ENCODE measurements around the gene CLDN24.

CLDN24 gene

DNA sequence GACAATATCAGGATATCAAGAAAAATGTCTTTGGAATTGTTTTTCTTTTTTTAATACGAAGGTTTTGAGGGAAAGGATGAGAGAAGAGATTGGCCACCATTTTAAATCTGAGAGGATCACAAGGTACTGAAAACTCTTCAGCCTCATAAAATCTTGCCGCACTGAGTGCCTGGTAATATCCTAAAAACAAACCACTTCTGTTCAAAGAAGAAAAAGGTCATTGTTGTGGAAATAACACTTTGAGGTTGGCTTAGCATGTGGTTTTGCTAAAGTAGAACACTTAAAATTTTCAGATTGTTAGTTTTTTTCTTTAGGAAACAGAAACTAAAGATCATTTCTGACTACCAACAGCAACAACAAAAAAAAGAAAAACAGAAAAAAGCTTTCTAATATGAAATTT lies 1.1 kb downstream of the CLDN24 start:
- Histone ChIP-seq H3K4me3 (ENCODE audit: low read depth, low read length) (no peak overlapping the region), H3K27me3 (ENCODE audit: control insufficient read depth, insufficient read depth, low read length) (no peaks in the 10 kb centered on the region), H3K27ac (ENCODE audit: low read depth, low read length) (no peak overlapping the region), H3K9ac (ENCODE audit: low read depth, low read length) (no peak overlapping the region), H3K9me3 (ENCODE audit: control insufficient read depth, insufficient read depth, low read length) (peaks cover under 1% of the 10 kb centered on the region; the same call in 1 of the 2 replicates), H3K4me1 (ENCODE audit: control insufficient read depth, insufficient read depth, low read length) (no peaks in the 10 kb centered on the region), H3K36me3 (ENCODE audit: control insufficient read depth, insufficient read depth, low read length) (peaks cover 19% of the 10 kb centered on the region)

- no peaks in the 10 kb centered on the region for H3K9me3 ChIP-seq (ENCODE audit: control insufficient read depth, insufficient read depth, low read length)
- no peak within 1 kb of the TSS for H3K27ac ChIP-seq (ENCODE audit: low read depth, low read length)
- no peak within 1 kb of the TSS for H3K4me3 ChIP-seq (ENCODE audit: low read depth, low read length)
- H3K4me1 ChIP-seq (ENCODE audit: control insufficient read depth, insufficient read depth, low read length), result no peaks in the 10 kb centered on the region
- H3K36me3 ChIP-seq (ENCODE audit: control insufficient read depth, insufficient read depth, low read length), result peaks cover 25% of the 10 kb centered on the region
- no peaks in the 10 kb centered on the region for H3K27me3 ChIP-seq (ENCODE audit: control insufficient read depth, insufficient read depth, low read length)
- no peak within 1 kb of the TSS for H3K9ac ChIP-seq (ENCODE audit: low read depth, low read length)
Observed at GRCh38 chr4:183320211-183321059, 1.8 kb downstream of the CLDN24 start, which contains the start of gene CLDN22. Gene CLDN22 (minus strand): TSS chr4:183320276. CDS start chr4:183320218, 58 bp downstream.

DNA sequence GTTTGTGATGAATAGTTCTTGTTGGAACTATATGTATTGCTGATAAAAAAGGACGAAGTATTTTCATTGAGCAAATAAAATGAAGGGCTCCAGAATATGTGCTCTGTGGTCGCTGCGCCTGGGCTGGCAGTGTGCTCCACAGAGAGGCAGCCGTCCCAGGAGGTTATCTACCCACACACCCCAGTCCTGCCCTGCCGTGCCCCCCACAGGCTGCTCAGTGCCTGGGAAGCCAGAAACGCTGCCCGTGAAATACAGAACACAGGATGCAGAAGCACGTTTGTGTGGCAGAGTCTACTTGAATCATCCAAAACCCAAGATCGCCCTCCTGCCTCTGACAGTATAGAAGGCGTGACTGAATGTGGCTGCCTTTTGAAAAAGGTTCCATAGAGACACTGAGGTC lies 3.6 kb downstream of the CLDN24 start:
- Histone ChIP-seq H3K36me3 (ENCODE audit: control insufficient read depth, insufficient read depth, low read length) (peaks cover 43% of the 10 kb centered on the region), H3K9ac (ENCODE audit: low read depth, low read length) (no peak overlapping the region), H3K9me3 (ENCODE audit: control insufficient read depth, insufficient read depth, low read length) (no peaks in the 10 kb centered on the region), H3K4me1 (ENCODE audit: control insufficient read depth, insufficient read depth, low read length) (no peaks in the 10 kb centered on the region), H3K4me3 (ENCODE audit: low read depth, low read length) (no peak overlapping the region), H3K27me3 (ENCODE audit: control insufficient read depth, insufficient read depth, low read length) (no peaks in the 10 kb centered on the region), H3K27ac (ENCODE audit: low read depth, low read length) (no peak overlapping the region)

GRCh38 chr4:183314806-183315205 lies 7.4 kb downstream of the CLDN24 start:
- H3K4me1 ChIP-seq (ENCODE audit: control insufficient read depth, insufficient read depth, low read length), result no peaks in the 10 kb centered on the region
- H3K9me3 ChIP-seq (ENCODE audit: control insufficient read depth, insufficient read depth, low read length), result no peaks in the 10 kb centered on the region
- no peak overlapping the region for H3K4me3 ChIP-seq (ENCODE audit: low read depth, low read length)
- no peak overlapping the region for H3K9ac ChIP-seq (ENCODE audit: low read depth, low read length)
- H3K36me3 ChIP-seq (ENCODE audit: control insufficient read depth, insufficient read depth, low read length), result peaks cover 66% of the 10 kb centered on the region
- no peak overlapping the region for H3K27ac ChIP-seq (ENCODE audit: low read depth, low read length)
- H3K27me3 ChIP-seq (ENCODE audit: control insufficient read depth, insufficient read depth, low read length), result no peaks in the 10 kb centered on the region

GRCh38 chr4:183314336-183314735 lies 7.9 kb downstream of the CLDN24 start:
- Histone ChIP-seq H3K4me1 (ENCODE audit: control insufficient read depth, insufficient read depth, low read length) (no peaks in the 10 kb centered on the region), H3K36me3 (ENCODE audit: control insufficient read depth, insufficient read depth, low read length) (peaks cover 65% of the 10 kb centered on the region), H3K9me3 (ENCODE audit: control insufficient read depth, insufficient read depth, low read length) (no peaks in the 10 kb centered on the region), H3K27ac (ENCODE audit: low read depth, low read length) (no peak overlapping the region), H3K4me3 (ENCODE audit: low read depth, low read length) (no peak overlapping the region), H3K27me3 (ENCODE audit: control insufficient read depth, insufficient read depth, low read length) (no peaks in the 10 kb centered on the region), H3K9ac (ENCODE audit: low read depth, low read length) (no peak overlapping the region)

DNA sequence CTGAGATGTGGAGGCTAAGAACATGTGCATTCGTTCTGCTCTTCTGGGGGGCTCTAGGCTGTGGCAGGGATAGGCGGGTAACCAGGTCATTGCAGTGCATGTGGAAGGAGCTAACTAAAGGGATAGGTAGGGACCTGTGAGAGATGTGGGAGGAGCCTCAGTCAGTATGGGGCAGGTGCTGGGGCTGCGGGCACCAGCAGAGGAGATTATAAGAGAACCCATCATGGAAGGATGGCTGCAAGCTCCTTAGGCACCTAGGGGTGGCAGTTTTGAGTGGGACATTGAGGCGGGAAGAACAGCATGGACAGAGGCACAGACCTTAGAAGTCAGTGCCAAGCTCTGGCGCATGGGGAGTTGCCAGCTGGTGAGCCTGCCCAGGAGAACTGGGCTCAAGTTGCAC lies 9.4 kb downstream of the CLDN24 start:
- peaks cover 59% of the 10 kb centered on the region for H3K36me3 ChIP-seq (ENCODE audit: control insufficient read depth, insufficient read depth, low read length)
- no peak overlapping the region for H3K4me3 ChIP-seq (ENCODE audit: low read depth, low read length)
- no peak overlapping the region for H3K9ac ChIP-seq (ENCODE audit: low read depth, low read length)
- no peaks in the 10 kb centered on the region for H3K9me3 ChIP-seq (ENCODE audit: control insufficient read depth, insufficient read depth, low read length)
- H3K4me1 ChIP-seq (ENCODE audit: control insufficient read depth, insufficient read depth, low read length), result no peaks in the 10 kb centered on the region
- no peaks in the 10 kb centered on the region for H3K27me3 ChIP-seq (ENCODE audit: control insufficient read depth, insufficient read depth, low read length)
- no peak overlapping the region for H3K27ac ChIP-seq (ENCODE audit: low read depth, low read length)

- H3K9ac ChIP-seq (ENCODE audit: low read depth, low read length), result no peak overlapping the region
- H3K36me3 ChIP-seq (ENCODE audit: control insufficient read depth, insufficient read depth, low read length), result peaks cover 36% of the 10 kb centered on the region
- H3K4me3 ChIP-seq (ENCODE audit: low read depth, low read length), result no peak overlapping the region
- H3K4me1 ChIP-seq (ENCODE audit: control insufficient read depth, insufficient read depth, low read length), result no peaks in the 10 kb centered on the region
- no peaks in the 10 kb centered on the region for H3K27me3 ChIP-seq (ENCODE audit: control insufficient read depth, insufficient read depth, low read length)
- no peak overlapping the region for H3K27ac ChIP-seq (ENCODE audit: low read depth, low read length)
- H3K9me3 ChIP-seq (ENCODE audit: control insufficient read depth, insufficient read depth, low read length), result no peaks in the 10 kb centered on the region
Observed at GRCh38 chr4:183306811-183307210, 15.4 kb downstream of the CLDN24 start.

DNA sequence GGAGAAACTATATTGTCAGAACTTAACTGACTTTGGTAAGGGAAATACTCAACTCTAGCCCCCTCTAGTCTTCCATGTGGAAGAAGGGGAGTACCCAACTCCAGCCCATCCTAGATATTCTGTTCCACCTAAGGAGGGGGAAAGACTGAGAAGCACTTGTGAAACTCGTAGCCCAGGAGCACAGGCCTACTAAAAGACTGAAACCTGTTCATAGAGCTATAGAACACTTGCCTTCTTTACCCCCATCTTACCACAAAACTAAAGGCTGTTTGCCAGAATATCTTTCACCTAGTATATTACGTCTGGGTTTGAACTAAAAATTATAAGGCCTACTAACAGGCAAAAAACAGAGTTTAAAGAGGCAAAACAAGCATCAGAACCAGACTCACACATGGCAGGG lies 17.7 kb downstream of the CLDN24 start:
- no peaks in the 10 kb centered on the region for H3K4me1 ChIP-seq (ENCODE audit: control insufficient read depth, insufficient read depth, low read length)
- no peak overlapping the region for H3K27ac ChIP-seq (ENCODE audit: low read depth, low read length)
- no peak overlapping the region for H3K9ac ChIP-seq (ENCODE audit: low read depth, low read length)
- H3K36me3 ChIP-seq (ENCODE audit: control insufficient read depth, insufficient read depth, low read length), result peaks cover 45% of the 10 kb centered on the region
- H3K4me3 ChIP-seq (ENCODE audit: low read depth, low read length), result no peak overlapping the region
- no peaks in the 10 kb centered on the region for H3K9me3 ChIP-seq (ENCODE audit: control insufficient read depth, insufficient read depth, low read length)
- H3K27me3 ChIP-seq (ENCODE audit: control insufficient read depth, insufficient read depth, low read length), result no peaks in the 10 kb centered on the region

DNA sequence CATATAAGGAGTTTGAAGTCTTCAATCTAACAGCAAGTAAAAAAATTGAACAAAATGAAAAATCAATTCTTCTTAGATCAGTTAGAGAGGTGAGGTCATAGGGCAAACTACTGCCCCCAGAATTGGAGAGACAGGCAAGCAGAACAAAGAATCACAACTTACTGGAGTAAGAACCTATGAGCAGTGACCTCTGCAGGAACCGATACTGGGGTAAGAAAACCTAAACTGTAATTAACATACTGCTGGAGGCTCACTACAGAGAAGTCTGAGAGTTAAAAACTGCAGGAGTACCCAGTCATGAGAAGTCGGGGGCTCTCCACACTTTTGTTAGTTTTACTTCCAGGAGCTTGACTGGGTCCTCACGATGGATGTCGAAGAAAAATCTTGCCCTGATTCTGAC lies 18.2 kb downstream of the CLDN24 start:
- H3K9ac ChIP-seq (ENCODE audit: low read depth, low read length), result no peak overlapping the region
- H3K27ac ChIP-seq (ENCODE audit: low read depth, low read length), result no peak overlapping the region
- H3K9me3 ChIP-seq (ENCODE audit: control insufficient read depth, insufficient read depth, low read length), result no peaks in the 10 kb centered on the region
- H3K4me3 ChIP-seq (ENCODE audit: low read depth, low read length), result no peak overlapping the region
- H3K4me1 ChIP-seq (ENCODE audit: control insufficient read depth, insufficient read depth, low read length), result no peaks in the 10 kb centered on the region
- H3K27me3 ChIP-seq (ENCODE audit: control insufficient read depth, insufficient read depth, low read length), result no peaks in the 10 kb centered on the region
- H3K36me3 ChIP-seq (ENCODE audit: control insufficient read depth, insufficient read depth, low read length), result peaks cover 50% of the 10 kb centered on the region

GRCh38 chr4:183303301-183303700 lies 18.9 kb downstream of the CLDN24 start:
- Histone ChIP-seq H3K9ac (ENCODE audit: low read depth, low read length) (no peak overlapping the region), H3K27ac (ENCODE audit: low read depth, low read length) (no peak overlapping the region), H3K4me1 (ENCODE audit: control insufficient read depth, insufficient read depth, low read length) (no peaks in the 10 kb centered on the region), H3K9me3 (ENCODE audit: control insufficient read depth, insufficient read depth, low read length) (no peaks in the 10 kb centered on the region), H3K4me3 (ENCODE audit: low read depth, low read length) (no peak overlapping the region), H3K36me3 (ENCODE audit: control insufficient read depth, insufficient read depth, low read length) (peaks cover 52% of the 10 kb centered on the region), H3K27me3 (ENCODE audit: control insufficient read depth, insufficient read depth, low read length) (no peaks in the 10 kb centered on the region)

GRCh38 chr4:183300655-183301054 lies 21.6 kb downstream of the CLDN24 start:
- Histone ChIP-seq H3K36me3 (ENCODE audit: control insufficient read depth, insufficient read depth, low read length) (peaks cover 74% of the 10 kb centered on the region), H3K4me3 (ENCODE audit: low read depth, low read length) (no peak overlapping the region), H3K27me3 (ENCODE audit: control insufficient read depth, insufficient read depth, low read length) (no peaks in the 10 kb centered on the region), H3K4me1 (ENCODE audit: control insufficient read depth, insufficient read depth, low read length) (no peaks in the 10 kb centered on the region), H3K9ac (ENCODE audit: low read depth, low read length) (no peak overlapping the region), H3K9me3 (ENCODE audit: control insufficient read depth, insufficient read depth, low read length) (no peaks in the 10 kb centered on the region), H3K27ac (ENCODE audit: low read depth, low read length) (no peak overlapping the region)
